HEK293 (cell line): ENCODE data around the gene UNC93B1.
"Not testable (repeated sequence)": the region's sequence is repeated elsewhere in the genome, so short reads cannot be mapped to it uniquely, and the experiment has no call there.

Source experiments
- CTCF ChIP-seq: fragments of 450-650 bp; formaldehyde crosslinking; IDR thresholded peaks from 2 replicates; pipeline ENCODE4 v1.5.1; 2016; ENCODE audit warnings: missing biosample characterization, missing genetic modification characterization
- PATZ1 ChIP-seq: fragments of 450-650 bp; formaldehyde crosslinking; IDR thresholded peaks from 2 replicates; pipeline ENCODE4 v1.5.1; 2016; ENCODE audit warnings: missing biosample characterization, missing genetic modification characterization
- ZBTB1 ChIP-seq: fragments of 450-650 bp; formaldehyde crosslinking; IDR thresholded peaks from 2 replicates; pipeline ENCODE4 v1.5.1; 2016; ENCODE audit warnings: missing biosample characterization, missing genetic modification characterization
- ZBTB20 ChIP-seq: fragments of 450-650 bp; formaldehyde crosslinking; IDR thresholded peaks from 2 replicates; pipeline ENCODE4 v1.5.1; 2016; ENCODE audit warnings: missing biosample characterization, missing genetic modification characterization
- ZBTB21 ChIP-seq: fragments of 450-650 bp; formaldehyde crosslinking; IDR thresholded peaks from 2 replicates; pipeline ENCODE4 v1.5.1; 2017; ENCODE audit warnings: missing biosample characterization, missing genetic modification characterization
- ZFP3 ChIP-seq: fragments of 450-650 bp; formaldehyde crosslinking; IDR thresholded peaks from 2 replicates; pipeline ENCODE4 v1.5.1; 2016; ENCODE audit warnings: low read depth, missing biosample characterization, missing genetic modification characterization
- ZNF10 ChIP-seq: fragments of 450-650 bp; formaldehyde crosslinking; IDR thresholded peaks from 2 replicates; pipeline ENCODE4 v1.5.1; 2017; ENCODE audit warnings: missing biosample characterization, missing genetic modification characterization
- ZNF292 ChIP-seq: fragments of 450-650 bp; formaldehyde crosslinking; IDR thresholded peaks from 2 replicates; pipeline ENCODE4 v1.5.1; 2016; ENCODE audit warnings: low read depth, missing biosample characterization, missing genetic modification characterization, borderline replicate concordance
- ZNF302 ChIP-seq: fragments of 450-650 bp; formaldehyde crosslinking; IDR thresholded peaks from 2 replicates; pipeline ENCODE4 v1.5.1; 2016; ENCODE audit warnings: missing biosample characterization, missing genetic modification characterization, low read depth
- ZNF518A ChIP-seq: fragments of 450-650 bp; formaldehyde crosslinking; conservative IDR thresholded peaks from 2 replicates; pipeline ENCODE4 v1.5.1; 2016; ENCODE audit warnings: low read depth, missing biosample characterization, missing genetic modification characterization
- ZNF600 ChIP-seq: fragments of 450-650 bp; formaldehyde crosslinking; IDR thresholded peaks from 2 replicates; pipeline ENCODE4 v1.5.1; 2016; ENCODE audit warnings: missing biosample characterization, missing genetic modification characterization
- ZNF645 ChIP-seq: fragments of 450-650 bp; formaldehyde crosslinking; IDR thresholded peaks from 2 replicates; pipeline ENCODE4; 2016; ENCODE audit warnings: missing biosample characterization, missing genetic modification characterization

- TF ChIP-seq CTCF (tag by site-specific recombination); ZNF302 (tag by site-specific recombination); ZBTB1 (tag by site-specific recombination); ZNF10 (tag by site-specific recombination); ZNF600 (tag by site-specific recombination); ZNF292 (tag by site-specific recombination); ZNF645; ZBTB20 (tag by site-specific recombination); ZBTB21 (tag by site-specific recombination); ZFP3 (tag by site-specific recombination); PATZ1 (tag by site-specific recombination); ZNF518A (tag by site-specific recombination): not testable (repeated sequence)
Measured at GRCh38 chr11:67947785-67948184, 56.1 kb downstream of the UNC93B1 start.
